PFSK-1 (cell line): ENCODE data around the gene XAF1.

ENCODE experiments used
- FOXP2 ChIP-seq: optimal IDR thresholded peaks from 2 replicates; pipeline ENCODE3; 2011; ENCODE audit warnings: borderline replicate concordance, control low read depth, inconsistent platforms; ENCODE audit not compliant: insufficient read depth; ENCODE audit errors: extremely low read length, extremely low read depth
- POLR2AphosphoS5 ChIP-seq: IDR thresholded peaks from 2 replicates; pipeline ENCODE4 v1.6.1; 2012; ENCODE audit warnings: low read depth, mild to moderate bottlenecking, control low read depth, low read length, moderate library complexity
- SIN3A ChIP-seq: IDR thresholded peaks from 2 replicates; pipeline ENCODE4 v1.6.1; 2012; ENCODE audit warnings: mild to moderate bottlenecking, low read length, moderate library complexity, borderline replicate concordance; ENCODE audit not compliant: insufficient read depth
- TAF1 ChIP-seq: IDR thresholded peaks from 2 replicates; pipeline ENCODE4 v1.6.1; 2012; ENCODE audit warnings: low read length, control low read depth, borderline replicate concordance; ENCODE audit not compliant: insufficient read depth
- TF ChIP-seq, protein P1 (sequence below), 2 experiments: IDR thresholded peaks; 2 replicates each; pipeline versions ENCODE4 v1.6.1 to v1.8.0; 2011 to 2012; ENCODE audit warnings: low read depth in 2 of 2, low read length in 2 of 2, control low read depth in 1 of 2, inconsistent platforms in 1 of 2, mild to moderate bottlenecking in 1 of 2, moderate library complexity in 1 of 2; ENCODE audit not compliant: insufficient read depth in 1 of 2

DNA sequence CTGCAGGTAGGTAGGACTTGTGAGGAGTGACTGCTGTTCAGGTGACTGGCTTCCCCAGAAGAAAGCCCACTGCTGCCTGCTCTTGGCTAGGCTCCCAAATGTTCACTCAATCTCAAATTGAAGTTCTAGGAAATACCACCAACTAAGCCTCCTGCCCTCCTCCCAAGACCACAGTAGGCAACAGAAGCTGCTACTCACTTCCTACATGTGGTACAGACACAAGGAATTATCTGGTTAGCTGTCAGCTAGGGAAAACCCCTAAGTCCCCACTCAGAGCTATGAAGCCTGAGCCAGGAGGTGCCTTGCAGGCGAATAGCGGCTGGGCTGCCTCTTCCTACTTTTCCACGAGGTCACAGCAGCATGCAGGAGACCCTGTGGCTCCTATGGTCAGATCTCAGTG lies 25.0 kb downstream of the XAF1 start:
- no peak for TF ChIP-seq TAF1
- TF ChIP-seq, protein P1, sequence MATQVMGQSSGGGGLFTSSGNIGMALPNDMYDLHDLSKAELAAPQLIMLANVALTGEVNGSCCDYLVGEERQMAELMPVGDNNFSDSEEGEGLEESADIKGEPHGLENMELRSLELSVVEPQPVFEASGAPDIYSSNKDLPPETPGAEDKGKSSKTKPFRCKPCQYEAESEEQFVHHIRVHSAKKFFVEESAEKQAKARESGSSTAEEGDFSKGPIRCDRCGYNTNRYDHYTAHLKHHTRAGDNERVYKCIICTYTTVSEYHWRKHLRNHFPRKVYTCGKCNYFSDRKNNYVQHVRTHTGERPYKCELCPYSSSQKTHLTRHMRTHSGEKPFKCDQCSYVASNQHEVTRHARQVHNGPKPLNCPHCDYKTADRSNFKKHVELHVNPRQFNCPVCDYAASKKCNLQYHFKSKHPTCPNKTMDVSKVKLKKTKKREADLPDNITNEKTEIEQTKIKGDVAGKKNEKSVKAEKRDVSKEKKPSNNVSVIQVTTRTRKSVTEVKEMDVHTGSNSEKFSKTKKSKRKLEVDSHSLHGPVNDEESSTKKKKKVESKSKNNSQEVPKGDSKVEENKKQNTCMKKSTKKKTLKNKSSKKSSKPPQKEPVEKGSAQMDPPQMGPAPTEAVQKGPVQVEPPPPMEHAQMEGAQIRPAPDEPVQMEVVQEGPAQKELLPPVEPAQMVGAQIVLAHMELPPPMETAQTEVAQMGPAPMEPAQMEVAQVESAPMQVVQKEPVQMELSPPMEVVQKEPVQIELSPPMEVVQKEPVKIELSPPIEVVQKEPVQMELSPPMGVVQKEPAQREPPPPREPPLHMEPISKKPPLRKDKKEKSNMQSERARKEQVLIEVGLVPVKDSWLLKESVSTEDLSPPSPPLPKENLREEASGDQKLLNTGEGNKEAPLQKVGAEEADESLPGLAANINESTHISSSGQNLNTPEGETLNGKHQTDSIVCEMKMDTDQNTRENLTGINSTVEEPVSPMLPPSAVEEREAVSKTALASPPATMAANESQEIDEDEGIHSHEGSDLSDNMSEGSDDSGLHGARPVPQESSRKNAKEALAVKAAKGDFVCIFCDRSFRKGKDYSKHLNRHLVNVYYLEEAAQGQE (IDR thresholded peaks at IDR 0.05; ENCODE audit: insufficient read depth in 1 of 2, low read depth in 2 of 2, low read length in 2 of 2) = no peak
- TF ChIP-seq POLR2AphosphoS5 = no peak
- TF ChIP-seq FOXP2 = no peak
- TF ChIP-seq SIN3A = no peak
